WTC11 (cell line): ENCODE measurements around the gene HOMER3.

Experiments used
- ATF1 ChIP-seq: sonication (generic); formaldehyde crosslinking; IDR thresholded peaks from 2 replicates; pipeline ENCODE4 v1.8.1; 2023; ENCODE audit warnings: mild to moderate bottlenecking, moderate library complexity, missing genetic modification reagents
- CREB1 ChIP-seq: sonication (generic); formaldehyde crosslinking; IDR thresholded peaks from 2 replicates; pipeline ENCODE4 v1.8.0; 2023; ENCODE audit warnings: mild to moderate bottlenecking, missing genetic modification reagents
- GTF2I ChIP-seq: fragments of 250-450 bp; sonication (Bioruptor Pico); conservative IDR thresholded peaks from 2 replicates; pipeline ENCODE4 v1.4.0; 2021; ENCODE audit warnings: mild to moderate bottlenecking
- JAZF1 ChIP-seq: fragments of 250-450 bp; sonication (Bioruptor Pico); IDR thresholded peaks from 2 replicates; pipeline ENCODE4 v1.9.0; 2021; ENCODE audit warnings: moderate library complexity, mild to moderate bottlenecking, inconsistent platforms
- JUN ChIP-seq: sonication (generic); formaldehyde crosslinking; IDR thresholded peaks from 2 replicates; pipeline ENCODE4 v1.8.0; 2023; ENCODE audit warnings: mild to moderate bottlenecking, missing genetic modification reagents
- NR2C2 ChIP-seq: sonication (generic); formaldehyde crosslinking; IDR thresholded peaks from 2 replicates; pipeline ENCODE4 v1.8.0; 2022; ENCODE audit warnings: mild to moderate bottlenecking, missing genetic modification reagents
- RELA ChIP-seq: sonication (generic); formaldehyde crosslinking; IDR thresholded peaks from 2 replicates; pipeline ENCODE4 v1.8.1; 2022; ENCODE audit warnings: missing genetic modification reagents, mild to moderate bottlenecking, borderline replicate concordance
- TP53 ChIP-seq: sonication (generic); formaldehyde crosslinking; IDR thresholded peaks from 2 replicates; pipeline ENCODE4 v1.8.1; 2023; ENCODE audit warnings: mild to moderate bottlenecking, missing genetic modification reagents
- ZNF317 ChIP-seq: sonication (generic); formaldehyde crosslinking; IDR thresholded peaks from 2 replicates; pipeline ENCODE4 v1.8.1; 2023; ENCODE audit warnings: low read depth, mild to moderate bottlenecking, moderate library complexity, missing genetic modification reagents, borderline replicate concordance
- ZNF423 ChIP-seq: fragments of 250-450 bp; sonication (Bioruptor Pico); IDR thresholded peaks from 2 replicates; pipeline ENCODE4 v2.1.2; 2022; ENCODE audit warnings: mild to moderate bottlenecking, moderate library complexity
- TF ChIP-seq, protein P1 (sequence below): fragments of 200-600 bp; IDR thresholded peaks from 2 replicates; pipeline ENCODE4 v1.8.0; 2022; ENCODE audit warnings: antibody characterized with exemption
- TF ChIP-seq, protein P2 (sequence below): sonication (generic); formaldehyde crosslinking; conservative IDR thresholded peaks from 2 replicates; pipeline ENCODE4 v1.8.1; 2022; ENCODE audit warnings: mild to moderate bottlenecking, missing genetic modification reagents
- TF ChIP-seq, protein P3 (sequence below): sonication (generic); formaldehyde crosslinking; IDR thresholded peaks from 2 replicates; pipeline ENCODE4 v1.8.1; 2023; ENCODE audit warnings: mild to moderate bottlenecking, missing genetic modification reagents
- TF ChIP-seq, protein P4 (sequence below): sonication (generic); formaldehyde crosslinking; IDR thresholded peaks from 2 replicates; pipeline ENCODE4 v1.8.1; 2022; ENCODE audit warnings: missing genetic modification reagents, borderline replicate concordance

DNA sequence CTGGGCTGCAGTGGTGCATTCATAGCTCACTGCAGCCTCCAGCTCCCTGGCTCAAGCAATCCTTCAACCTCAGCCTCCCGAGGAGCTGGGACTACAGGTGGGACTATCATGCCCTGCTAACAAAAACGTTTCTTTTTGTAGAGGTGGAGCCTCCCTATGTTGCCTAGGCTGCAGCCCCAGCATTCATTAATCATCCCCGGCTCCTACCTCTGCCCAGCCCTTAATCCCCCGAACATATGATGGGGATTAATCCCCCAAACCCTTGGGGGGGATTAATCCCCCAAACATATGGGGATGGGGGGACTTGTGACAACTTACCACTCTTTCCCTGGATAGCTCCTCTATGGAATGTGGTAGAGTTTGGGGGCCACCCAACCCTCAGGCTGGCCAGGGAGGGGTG, 46.4 kb upstream of the HOMER3 start:
- TF ChIP-seq, protein P1, sequence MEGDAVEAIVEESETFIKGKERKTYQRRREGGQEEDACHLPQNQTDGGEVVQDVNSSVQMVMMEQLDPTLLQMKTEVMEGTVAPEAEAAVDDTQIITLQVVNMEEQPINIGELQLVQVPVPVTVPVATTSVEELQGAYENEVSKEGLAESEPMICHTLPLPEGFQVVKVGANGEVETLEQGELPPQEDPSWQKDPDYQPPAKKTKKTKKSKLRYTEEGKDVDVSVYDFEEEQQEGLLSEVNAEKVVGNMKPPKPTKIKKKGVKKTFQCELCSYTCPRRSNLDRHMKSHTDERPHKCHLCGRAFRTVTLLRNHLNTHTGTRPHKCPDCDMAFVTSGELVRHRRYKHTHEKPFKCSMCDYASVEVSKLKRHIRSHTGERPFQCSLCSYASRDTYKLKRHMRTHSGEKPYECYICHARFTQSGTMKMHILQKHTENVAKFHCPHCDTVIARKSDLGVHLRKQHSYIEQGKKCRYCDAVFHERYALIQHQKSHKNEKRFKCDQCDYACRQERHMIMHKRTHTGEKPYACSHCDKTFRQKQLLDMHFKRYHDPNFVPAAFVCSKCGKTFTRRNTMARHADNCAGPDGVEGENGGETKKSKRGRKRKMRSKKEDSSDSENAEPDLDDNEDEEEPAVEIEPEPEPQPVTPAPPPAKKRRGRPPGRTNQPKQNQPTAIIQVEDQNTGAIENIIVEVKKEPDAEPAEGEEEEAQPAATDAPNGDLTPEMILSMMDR, result no peak
- no peak for TF ChIP-seq GTF2I (CRISPR knock-in tag)
- no peak for TF ChIP-seq CREB1
- no peak for TF ChIP-seq ATF1 (CRISPR knock-in tag)
- TF ChIP-seq, protein P2, sequence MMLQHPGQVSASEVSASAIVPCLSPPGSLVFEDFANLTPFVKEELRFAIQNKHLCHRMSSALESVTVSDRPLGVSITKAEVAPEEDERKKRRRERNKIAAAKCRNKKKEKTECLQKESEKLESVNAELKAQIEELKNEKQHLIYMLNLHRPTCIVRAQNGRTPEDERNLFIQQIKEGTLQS (CRISPR knock-in tag), result no peak
- no peak for TF ChIP-seq RELA
- no peak for TF ChIP-seq NR2C2 (CRISPR knock-in tag)
- TF ChIP-seq JUN (CRISPR knock-in tag), result no peak
- TF ChIP-seq, protein P3, sequence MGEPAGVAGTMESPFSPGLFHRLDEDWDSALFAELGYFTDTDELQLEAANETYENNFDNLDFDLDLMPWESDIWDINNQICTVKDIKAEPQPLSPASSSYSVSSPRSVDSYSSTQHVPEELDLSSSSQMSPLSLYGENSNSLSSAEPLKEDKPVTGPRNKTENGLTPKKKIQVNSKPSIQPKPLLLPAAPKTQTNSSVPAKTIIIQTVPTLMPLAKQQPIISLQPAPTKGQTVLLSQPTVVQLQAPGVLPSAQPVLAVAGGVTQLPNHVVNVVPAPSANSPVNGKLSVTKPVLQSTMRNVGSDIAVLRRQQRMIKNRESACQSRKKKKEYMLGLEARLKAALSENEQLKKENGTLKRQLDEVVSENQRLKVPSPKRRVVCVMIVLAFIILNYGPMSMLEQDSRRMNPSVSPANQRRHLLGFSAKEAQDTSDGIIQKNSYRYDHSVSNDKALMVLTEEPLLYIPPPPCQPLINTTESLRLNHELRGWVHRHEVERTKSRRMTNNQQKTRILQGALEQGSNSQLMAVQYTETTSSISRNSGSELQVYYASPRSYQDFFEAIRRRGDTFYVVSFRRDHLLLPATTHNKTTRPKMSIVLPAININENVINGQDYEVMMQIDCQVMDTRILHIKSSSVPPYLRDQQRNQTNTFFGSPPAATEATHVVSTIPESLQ (CRISPR knock-in tag), result no peak
- no peak for TF ChIP-seq TP53 (CRISPR knock-in tag)
- no peak for TF ChIP-seq JAZF1
- TF ChIP-seq ZNF423 (CRISPR knock-in tag), result no peak
- no peak for TF ChIP-seq ZNF317 (CRISPR knock-in tag)
- TF ChIP-seq, protein P4, sequence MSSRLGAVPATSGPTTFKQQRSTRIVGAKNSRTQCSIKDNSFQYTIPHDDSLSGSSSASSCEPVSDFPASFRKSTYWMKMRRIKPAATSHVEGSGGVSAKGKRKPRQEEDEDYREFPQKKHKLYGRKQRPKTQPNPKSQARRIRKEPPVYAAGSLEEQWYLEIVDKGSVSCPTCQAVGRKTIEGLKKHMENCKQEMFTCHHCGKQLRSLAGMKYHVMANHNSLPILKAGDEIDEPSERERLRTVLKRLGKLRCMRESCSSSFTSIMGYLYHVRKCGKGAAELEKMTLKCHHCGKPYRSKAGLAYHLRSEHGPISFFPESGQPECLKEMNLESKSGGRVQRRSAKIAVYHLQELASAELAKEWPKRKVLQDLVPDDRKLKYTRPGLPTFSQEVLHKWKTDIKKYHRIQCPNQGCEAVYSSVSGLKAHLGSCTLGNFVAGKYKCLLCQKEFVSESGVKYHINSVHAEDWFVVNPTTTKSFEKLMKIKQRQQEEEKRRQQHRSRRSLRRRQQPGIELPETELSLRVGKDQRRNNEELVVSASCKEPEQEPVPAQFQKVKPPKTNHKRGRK (CRISPR knock-in tag), result no peak
